Mucosa of stomach (tissue), 1 donor: ENCODE data around the gene PDE5A.

Source experiments
- H3K27me3 ChIP-seq: one replicate; pipeline ENCODE4 v1.7.0; 2013; ENCODE audit warnings: mild to moderate bottlenecking, low read length; ENCODE audit not compliant: control insufficient read depth, insufficient read depth
- H3K36me3 ChIP-seq: one replicate; pipeline ENCODE4 v1.7.0; 2013; ENCODE audit warnings: low read length; ENCODE audit not compliant: control insufficient read depth, insufficient read depth
- H3K4me1 ChIP-seq: one replicate; pipeline ENCODE4 v1.7.0; 2013; ENCODE audit warnings: mild to moderate bottlenecking, low read length; ENCODE audit not compliant: control insufficient read depth, insufficient read depth
- H3K4me3 ChIP-seq: one replicate; pipeline ENCODE4 v1.7.0; 2013; ENCODE audit warnings: low read length
- H3K9ac ChIP-seq: one replicate; pipeline ENCODE4 v1.7.0; 2013; ENCODE audit warnings: mild to moderate bottlenecking, low read length, moderate library complexity
- H3K9me3 ChIP-seq: one replicate; pipeline ENCODE4 v1.7.0; 2013; ENCODE audit warnings: mild to moderate bottlenecking, low read length, moderate library complexity; ENCODE audit not compliant: control insufficient read depth
- donor health status: Pancreatic carcinoma.

Gene PDE5A

GRCh38 chr4:119602366-119602765 is 26.2 kb downstream of the PDE5A start:
- Histone ChIP-seq H3K9me3 (no peaks in the 10 kb centered on the region), H3K27me3 (no peaks in the 10 kb centered on the region), H3K4me3 (no peak overlapping the region), H3K4me1 (no peaks in the 10 kb centered on the region), H3K9ac (no peak overlapping the region), H3K36me3 (no peaks in the 10 kb centered on the region)

- no peaks in the 10 kb centered on the region for H3K4me1 ChIP-seq
- H3K9me3 ChIP-seq: no peaks in the 10 kb centered on the region
- no peaks in the 10 kb centered on the region for H3K36me3 ChIP-seq
- no peak overlapping the region for H3K9ac ChIP-seq
- H3K27me3 ChIP-seq: no peaks in the 10 kb centered on the region
- no peak overlapping the region for H3K4me3 ChIP-seq
These were observed 30.1 kb downstream of the PDE5A start for GRCh38 chr4:119598521-119598920.

GRCh38 chr4:119597377-119597776 is 31.2 kb downstream of the PDE5A start:
- H3K36me3 ChIP-seq: no peaks in the 10 kb centered on the region
- no peaks in the 10 kb centered on the region for H3K9me3 ChIP-seq
- H3K4me1 ChIP-seq: no peaks in the 10 kb centered on the region
- no peak overlapping the region for H3K9ac ChIP-seq
- H3K4me3 ChIP-seq: no peak overlapping the region
- no peaks in the 10 kb centered on the region for H3K27me3 ChIP-seq

- no peaks in the 10 kb centered on the region for H3K4me1 ChIP-seq
- no peak overlapping the region for H3K9ac ChIP-seq
- no peak overlapping the region for H3K4me3 ChIP-seq
- H3K27me3 ChIP-seq: no peaks in the 10 kb centered on the region
- no peaks in the 10 kb centered on the region for H3K9me3 ChIP-seq
- H3K36me3 ChIP-seq: no peaks in the 10 kb centered on the region
These were observed 34.9 kb downstream of the PDE5A start for GRCh38 chr4:119593698-119594097.

- no peak overlapping the region for H3K4me3 ChIP-seq
- no peak overlapping the region for H3K9ac ChIP-seq
- no peaks in the 10 kb centered on the region for H3K27me3 ChIP-seq
- H3K4me1 ChIP-seq: no peaks in the 10 kb centered on the region
- no peaks in the 10 kb centered on the region for H3K9me3 ChIP-seq
- no peaks in the 10 kb centered on the region for H3K36me3 ChIP-seq
These were observed 35.8 kb downstream of the PDE5A start for GRCh38 chr4:119592830-119593229.

GRCh38 chr4:119589165-119589564 is 39.4 kb downstream of the PDE5A start:
- H3K9me3 ChIP-seq: no peaks in the 10 kb centered on the region
- no peaks in the 10 kb centered on the region for H3K27me3 ChIP-seq
- H3K4me3 ChIP-seq: no peak overlapping the region
- H3K4me1 ChIP-seq: no peaks in the 10 kb centered on the region
- H3K36me3 ChIP-seq: no peaks in the 10 kb centered on the region
- no peak overlapping the region for H3K9ac ChIP-seq

- no peaks in the 10 kb centered on the region for H3K9me3 ChIP-seq
- H3K27me3 ChIP-seq: no peaks in the 10 kb centered on the region
- H3K4me3 ChIP-seq: no peak overlapping the region
- no peak overlapping the region for H3K9ac ChIP-seq
- H3K36me3 ChIP-seq: no peaks in the 10 kb centered on the region
- no peaks in the 10 kb centered on the region for H3K4me1 ChIP-seq
These were observed 40.8 kb downstream of the PDE5A start for GRCh38 chr4:119587796-119588195.

- Histone ChIP-seq H3K36me3 (no peaks in the 10 kb centered on the region), H3K4me1 (no peaks in the 10 kb centered on the region), H3K9me3 (no peaks in the 10 kb centered on the region), H3K4me3 (no peak overlapping the region), H3K27me3 (no peaks in the 10 kb centered on the region), H3K9ac (no peak overlapping the region)
These were observed 42.8 kb downstream of the PDE5A start for GRCh38 chr4:119585771-119586170.

- no peaks in the 10 kb centered on the region for H3K36me3 ChIP-seq
- no peak overlapping the region for H3K9ac ChIP-seq
- H3K9me3 ChIP-seq: no peaks in the 10 kb centered on the region
- H3K4me3 ChIP-seq: no peak overlapping the region
- no peaks in the 10 kb centered on the region for H3K4me1 ChIP-seq
- H3K27me3 ChIP-seq: no peaks in the 10 kb centered on the region
These were observed 47.3 kb downstream of the PDE5A start for GRCh38 chr4:119581190-119581873.

- Histone ChIP-seq H3K9me3 (no peaks in the 10 kb centered on the region), H3K9ac (no peak overlapping the region), H3K4me3 (no peak overlapping the region), H3K36me3 (no peaks in the 10 kb centered on the region), H3K27me3 (no peaks in the 10 kb centered on the region), H3K4me1 (no peaks in the 10 kb centered on the region)
These were observed 48.3 kb downstream of the PDE5A start for GRCh38 chr4:119580293-119580692.

- Histone ChIP-seq H3K9ac (no peak overlapping the region), H3K4me3 (no peak overlapping the region), H3K36me3 (no peaks in the 10 kb centered on the region), H3K9me3 (no peaks in the 10 kb centered on the region), H3K27me3 (no peaks in the 10 kb centered on the region), H3K4me1 (no peaks in the 10 kb centered on the region)
These were observed 48.8 kb downstream of the PDE5A start for GRCh38 chr4:119579823-119580222.

- Histone ChIP-seq H3K4me3 (no peak overlapping the region), H3K9ac (no peak overlapping the region), H3K27me3 (no peaks in the 10 kb centered on the region), H3K4me1 (no peaks in the 10 kb centered on the region), H3K36me3 (no peaks in the 10 kb centered on the region), H3K9me3 (no peaks in the 10 kb centered on the region)
These were observed 58.2 kb downstream of the PDE5A start for GRCh38 chr4:119570401-119570800.

- no peaks in the 10 kb centered on the region for H3K4me1 ChIP-seq
- no peak overlapping the region for H3K9ac ChIP-seq
- H3K27me3 ChIP-seq: no peaks in the 10 kb centered on the region
- peaks cover 5% of the 10 kb centered on the region for H3K9me3 ChIP-seq
- H3K36me3 ChIP-seq: no peaks in the 10 kb centered on the region
- no peak overlapping the region for H3K4me3 ChIP-seq
These were observed 64.5 kb downstream of the PDE5A start for GRCh38 chr4:119564106-119564505.
